A673 (cell line): ENCODE data around the gene ROR1. TPM values are rescaled to one million over a fixed set of nuclear protein-coding genes. Genes with fewer than 3 reads are reported as not detected.
A peak's percentile ranks its signal among the peaks of the same experiment; 100 is the strongest.

Experiments used
- BruUV-seq: library from RNA; stranded (reverse); fragments of 400-500 nt; replicated peaks from 2 replicates; lab custom pipeline; 2021; lab: Mats Ljungman, UMichigan
- CTCF ChIA-PET: fragments of 300-600 bp; sonication (Branson Sonifier 250); formaldehyde crosslinking; loops from one replicate; lab custom pipeline; 2022; ENCODE audit warnings: antibody characterized with exemption; lab: Charles Lee
- POLR2A ChIA-PET: fragments of 300-600 bp; sonication (Branson Sonifier 250); formaldehyde crosslinking; loops from one replicate; lab custom pipeline; 2022; ENCODE audit warnings: antibody characterized with exemption; ENCODE audit not compliant: low non-redundant PET; lab: Charles Lee
- DNase-seq: peaks from one replicate; pipeline ENCODE4 v3.0.0-alpha.2; 2015; ENCODE audit warnings: low spot score
- H3K27ac ChIP-seq: fragments of 200-600 bp; sonication (generic); 2 replicates; pipeline ENCODE4 v1.5.1; 2016; ENCODE audit warnings: mixed run types, low read depth, mild to moderate bottlenecking, mixed read lengths, antibody characterized with exemption, low read length; ENCODE audit not compliant: poor library complexity, severe bottlenecking
- H3K27me3 ChIP-seq: fragments of 200-600 bp; sonication (generic); replicated peaks from 2 replicates; pipeline ENCODE4 v1.6.1; 2017; ENCODE audit warnings: mixed run types, low read depth, mild to moderate bottlenecking, mixed read lengths, antibody characterized with exemption, low read length; ENCODE audit not compliant: insufficient read depth, poor library complexity
- H3K36me3 ChIP-seq: fragments of 200-600 bp; sonication (generic); 2 replicates; pipeline ENCODE4 v1.6.1; 2016; ENCODE audit warnings: mixed run types, mild to moderate bottlenecking, mixed read lengths, antibody characterized with exemption, low read length; ENCODE audit not compliant: insufficient read depth, poor library complexity, severe bottlenecking
- H3K4me1 ChIP-seq: fragments of 200-600 bp; sonication (generic); 2 replicates; pipeline ENCODE4 v1.6.1; 2017; ENCODE audit warnings: mixed run types, mild to moderate bottlenecking, mixed read lengths, antibody characterized with exemption, low read length; ENCODE audit not compliant: insufficient read depth, poor library complexity, severe bottlenecking
- H3K4me3 ChIP-seq: fragments of 200-600 bp; sonication (generic); 2 replicates; pipeline ENCODE4 v1.5.1; 2016; ENCODE audit warnings: low read depth, mixed run types, mild to moderate bottlenecking, mixed read lengths, low read length; ENCODE audit not compliant: poor library complexity, severe bottlenecking
- H3K9me3 ChIP-seq: fragments of 200-600 bp; sonication (generic); 2 replicates; pipeline ENCODE4 v1.6.1; 2016; ENCODE audit warnings: mixed run types, low read depth, mild to moderate bottlenecking, mixed read lengths, antibody characterized with exemption, low read length; ENCODE audit not compliant: poor library complexity, severe bottlenecking
- EZH2 ChIP-seq: fragments of 200-600 bp; sonication (generic); IDR thresholded peaks from 2 replicates; pipeline ENCODE4 v1.6.1; 2017; ENCODE audit warnings: borderline replicate concordance, low read depth, mild to moderate bottlenecking, mixed read lengths, antibody characterized with exemption, low read length; ENCODE audit not compliant: poor library complexity, severe bottlenecking
- intact Hi-C: fragments of 100-400 bp; cut with micrococcal nuclease; formaldehyde crosslinking; loops from one replicate; pipeline ENCODE4 v1.10.0; 2022; ENCODE audit not compliant: unreplicated experiment
- total RNA-seq: library from RNA; stranded (reverse); gene quantifications from 2 replicates; pipeline ENCODE4 v1.2.3, GENCODE V29; 2021
- TF ChIP-seq, protein P1 (sequence below): fragments of 300-800, 200-600 bp; sonication (generic); conservative IDR thresholded peaks from 2 replicates; pipeline ENCODE4 v1.5.1; 2017; ENCODE audit warnings: low read depth, mild to moderate bottlenecking, antibody characterized with exemption, low read length, moderate library complexity, mixed read lengths

ROR1 gene
- total RNA-seq, 1 experiment from 2014 or later, result 7.4 TPM

GRCh38 chr1:63924600-63924999, 150.8 kb downstream of the ROR1 start:
- CTCF ChIA-PET, result no interaction called here
- H3K27me3 ChIP-seq, result no peaks in the 10 kb centered on the region
- POLR2A ChIA-PET, result no interaction called here
- H3K27ac ChIP-seq, result no peak overlapping the region
- H3K9me3 ChIP-seq, result no peaks in the 10 kb centered on the region
- intact Hi-C loops, result no loop called here
- peak; percentile 15 for DNase-seq
- peaks cover 27% of the 10 kb centered on the region for H3K4me1 ChIP-seq
- TF ChIP-seq EZH2, result no peak
- TF ChIP-seq, protein P1, sequence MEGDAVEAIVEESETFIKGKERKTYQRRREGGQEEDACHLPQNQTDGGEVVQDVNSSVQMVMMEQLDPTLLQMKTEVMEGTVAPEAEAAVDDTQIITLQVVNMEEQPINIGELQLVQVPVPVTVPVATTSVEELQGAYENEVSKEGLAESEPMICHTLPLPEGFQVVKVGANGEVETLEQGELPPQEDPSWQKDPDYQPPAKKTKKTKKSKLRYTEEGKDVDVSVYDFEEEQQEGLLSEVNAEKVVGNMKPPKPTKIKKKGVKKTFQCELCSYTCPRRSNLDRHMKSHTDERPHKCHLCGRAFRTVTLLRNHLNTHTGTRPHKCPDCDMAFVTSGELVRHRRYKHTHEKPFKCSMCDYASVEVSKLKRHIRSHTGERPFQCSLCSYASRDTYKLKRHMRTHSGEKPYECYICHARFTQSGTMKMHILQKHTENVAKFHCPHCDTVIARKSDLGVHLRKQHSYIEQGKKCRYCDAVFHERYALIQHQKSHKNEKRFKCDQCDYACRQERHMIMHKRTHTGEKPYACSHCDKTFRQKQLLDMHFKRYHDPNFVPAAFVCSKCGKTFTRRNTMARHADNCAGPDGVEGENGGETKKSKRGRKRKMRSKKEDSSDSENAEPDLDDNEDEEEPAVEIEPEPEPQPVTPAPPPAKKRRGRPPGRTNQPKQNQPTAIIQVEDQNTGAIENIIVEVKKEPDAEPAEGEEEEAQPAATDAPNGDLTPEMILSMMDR, result peak; percentile 18; the same call in 1 of the 2 replicates
- no TSS peak for BruUV-seq
- H3K36me3 ChIP-seq, result no peaks in the 10 kb centered on the region
- H3K4me3 ChIP-seq, result no peak overlapping the region

- ChIA-PET POLR2A (no interaction called here), CTCF (interaction anchor here (0.6 kb wide), 1 partner anchor 59 kb away, joined by 3 read pairs; no protein-coding TSS in a partner anchor)
- intact Hi-C loops, result no loop called here
- H3K4me3 ChIP-seq, result no peak overlapping the region
- no peak for TF ChIP-seq EZH2
- TF ChIP-seq, protein P1, result no peak
- no peaks in the 10 kb centered on the region for H3K9me3 ChIP-seq
- DNase-seq, result no peak
- H3K27ac ChIP-seq, result no peak overlapping the region
- H3K4me1 ChIP-seq, result peaks cover 10% of the 10 kb centered on the region
- H3K36me3 ChIP-seq, result no peaks in the 10 kb centered on the region
- BruUV-seq, result no TSS peak
- H3K27me3 ChIP-seq, result no peaks in the 10 kb centered on the region
Measured at GRCh38 chr1:63928186-63929105, 154.6 kb downstream of the ROR1 start.

DNA sequence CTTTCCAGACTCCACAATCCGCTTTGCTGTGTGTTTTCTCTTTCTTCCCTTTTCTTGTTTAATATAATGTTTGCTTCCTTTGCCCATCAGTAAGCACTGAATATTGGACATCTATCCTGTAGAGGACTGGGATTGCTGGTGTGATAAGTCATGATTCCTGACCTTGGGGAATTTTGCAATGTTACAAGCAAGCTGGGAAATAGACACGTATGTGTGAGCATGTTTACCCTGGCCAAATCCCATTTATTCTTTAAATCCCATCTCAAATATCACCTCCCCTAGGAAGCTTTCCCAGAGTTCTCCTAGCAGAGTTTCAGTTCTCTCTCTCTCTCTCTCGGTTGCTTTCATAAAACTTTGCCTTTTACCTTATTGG, 155.3 kb downstream of the ROR1 start:
- Histone ChIP-seq H3K4me1 (peaks cover 10% of the 10 kb centered on the region), H3K9me3 (no peaks in the 10 kb centered on the region), H3K4me3 (no peak overlapping the region), H3K27me3 (no peaks in the 10 kb centered on the region), H3K27ac (no peak overlapping the region), H3K36me3 (no peaks in the 10 kb centered on the region)
- no peak for TF ChIP-seq EZH2
- TF ChIP-seq, protein P1, result no peak
- intact Hi-C loops, result no loop called here
- DNase-seq, result no peak
- no TSS peak for BruUV-seq
- POLR2A ChIA-PET, result no interaction called here
- CTCF ChIA-PET, result interaction anchor here (0.6 kb wide), 1 partner anchor 58 kb away, joined by 3 read pairs; no protein-coding TSS in a partner anchor
